ENCODE data around the gene RINL.

- TF ChIP-seq RCOR1 (IDR thresholded peaks at IDR 0.05; ENCODE audit: insufficient replicate concordance, low read length): no peak
- TF ChIP-seq CTCF (conservative IDR thresholded peaks at IDR 0.05; ENCODE audit: low read depth, low read length): no peak
- TF ChIP-seq POLR2A (IDR thresholded peaks at IDR 0.05; ENCODE audit: low read depth, low read length): no peak
- no peak for TF ChIP-seq USF2 (IDR thresholded peaks at IDR 0.05; ENCODE audit: low read depth, low read length)
- TF ChIP-seq FOS (IDR thresholded peaks at IDR 0.05; ENCODE audit: low read depth, low read length): no peak
- no peak for TF ChIP-seq CEBPB (IDR thresholded peaks at IDR 0.05; ENCODE audit: low read depth, low read length)
- no peak for TF ChIP-seq BHLHE40 (IDR thresholded peaks at IDR 0.05; ENCODE audit: low read depth, low read length)
- TF ChIP-seq RAD21 (IDR thresholded peaks at IDR 0.05; ENCODE audit: low read length): no peak
- no peak for TF ChIP-seq MXI1 (IDR thresholded peaks at IDR 0.05; ENCODE audit: borderline replicate concordance, low read depth, low read length)
- TF ChIP-seq CHD1 (IDR thresholded peaks at IDR 0.05; ENCODE audit: low read depth, low read length): no peak
- TF ChIP-seq RFX5 (IDR thresholded peaks at IDR 0.05; ENCODE audit: low read depth, low read length): no peak
Observed at GRCh38 chr19:38839816-38840582, 38.1 kb downstream of the RINL start.
